ENCODE data around the gene NDUFAF5. TPM values are rescaled to one million over a fixed set of nuclear protein-coding genes. Genes with fewer than 3 reads are reported as not detected.

NDUFAF5 gene
- total RNA-seq, 1 experiment from 2014 or later: 31.8 TPM

DNA sequence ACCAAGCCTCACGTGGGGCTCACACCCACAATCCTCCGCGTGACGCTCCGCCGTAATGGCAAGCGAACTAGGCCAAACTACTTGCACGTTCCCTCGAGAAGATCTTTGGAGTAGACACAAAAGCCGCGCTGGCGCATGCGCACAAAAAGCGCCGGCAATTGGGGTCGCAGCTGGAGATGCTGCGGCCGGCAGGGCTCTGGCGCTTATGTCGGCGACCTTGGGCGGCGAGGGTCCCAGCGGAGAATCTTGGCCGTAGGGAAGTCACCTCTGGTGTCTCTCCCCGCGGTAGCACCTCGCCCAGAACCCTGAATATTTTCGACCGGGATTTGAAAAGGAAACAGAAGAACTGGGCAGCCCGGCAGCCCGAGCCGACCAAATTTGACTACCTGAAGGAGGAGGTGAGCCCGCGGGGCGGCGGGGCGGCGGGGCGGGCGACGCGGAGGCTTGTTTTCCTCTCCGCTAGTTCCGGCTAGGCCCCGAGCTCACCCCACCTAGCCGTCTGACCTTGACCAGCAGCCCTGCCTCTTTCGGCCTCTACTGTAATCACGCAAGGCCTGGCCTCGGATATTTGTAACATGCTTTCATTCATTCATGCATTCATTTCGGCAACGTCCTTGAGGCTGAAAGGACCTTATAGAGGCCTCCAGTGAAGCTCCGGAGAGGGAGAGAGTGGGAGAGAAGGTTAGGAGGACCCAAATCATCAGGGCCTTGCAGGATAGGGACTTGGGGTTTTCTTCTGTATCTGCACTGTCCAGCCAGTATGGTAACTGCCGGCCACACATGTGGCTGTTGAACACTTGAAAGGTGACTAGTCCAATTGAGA lies at the start of gene NDUFAF5, which contains the start of gene ESF1 (continued):
- no peak for TF ChIP-seq ZNF263 (CRISPR knock-in tag; IDR thresholded peaks at IDR 0.05; ENCODE audit: low read depth)
- TF ChIP-seq, protein P1, sequence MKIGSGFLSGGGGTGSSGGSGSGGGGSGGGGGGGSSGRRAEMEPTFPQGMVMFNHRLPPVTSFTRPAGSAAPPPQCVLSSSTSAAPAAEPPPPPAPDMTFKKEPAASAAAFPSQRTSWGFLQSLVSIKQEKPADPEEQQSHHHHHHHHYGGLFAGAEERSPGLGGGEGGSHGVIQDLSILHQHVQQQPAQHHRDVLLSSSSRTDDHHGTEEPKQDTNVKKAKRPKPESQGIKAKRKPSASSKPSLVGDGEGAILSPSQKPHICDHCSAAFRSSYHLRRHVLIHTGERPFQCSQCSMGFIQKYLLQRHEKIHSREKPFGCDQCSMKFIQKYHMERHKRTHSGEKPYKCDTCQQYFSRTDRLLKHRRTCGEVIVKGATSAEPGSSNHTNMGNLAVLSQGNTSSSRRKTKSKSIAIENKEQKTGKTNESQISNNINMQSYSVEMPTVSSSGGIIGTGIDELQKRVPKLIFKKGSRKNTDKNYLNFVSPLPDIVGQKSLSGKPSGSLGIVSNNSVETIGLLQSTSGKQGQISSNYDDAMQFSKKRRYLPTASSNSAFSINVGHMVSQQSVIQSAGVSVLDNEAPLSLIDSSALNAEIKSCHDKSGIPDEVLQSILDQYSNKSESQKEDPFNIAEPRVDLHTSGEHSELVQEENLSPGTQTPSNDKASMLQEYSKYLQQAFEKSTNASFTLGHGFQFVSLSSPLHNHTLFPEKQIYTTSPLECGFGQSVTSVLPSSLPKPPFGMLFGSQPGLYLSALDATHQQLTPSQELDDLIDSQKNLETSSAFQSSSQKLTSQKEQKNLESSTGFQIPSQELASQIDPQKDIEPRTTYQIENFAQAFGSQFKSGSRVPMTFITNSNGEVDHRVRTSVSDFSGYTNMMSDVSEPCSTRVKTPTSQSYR (CRISPR knock-in tag; IDR thresholded peaks at IDR 0.05): no peak
- TF ChIP-seq ZNF219 (CRISPR knock-in tag; IDR thresholded peaks at IDR 0.05; ENCODE audit: borderline replicate concordance): no peak
- peak; percentile 71; the same call in 1 of the 2 replicates for TF ChIP-seq SMAD3 (CRISPR knock-in tag; IDR thresholded peaks at IDR 0.05; ENCODE audit: borderline replicate concordance)
- TF ChIP-seq, protein P2, sequence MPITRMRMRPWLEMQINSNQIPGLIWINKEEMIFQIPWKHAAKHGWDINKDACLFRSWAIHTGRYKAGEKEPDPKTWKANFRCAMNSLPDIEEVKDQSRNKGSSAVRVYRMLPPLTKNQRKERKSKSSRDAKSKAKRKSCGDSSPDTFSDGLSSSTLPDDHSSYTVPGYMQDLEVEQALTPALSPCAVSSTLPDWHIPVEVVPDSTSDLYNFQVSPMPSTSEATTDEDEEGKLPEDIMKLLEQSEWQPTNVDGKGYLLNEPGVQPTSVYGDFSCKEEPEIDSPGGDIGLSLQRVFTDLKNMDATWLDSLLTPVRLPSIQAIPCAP (CRISPR knock-in tag; IDR thresholded peaks at IDR 0.05): no peak
- TF ChIP-seq, protein P3, sequence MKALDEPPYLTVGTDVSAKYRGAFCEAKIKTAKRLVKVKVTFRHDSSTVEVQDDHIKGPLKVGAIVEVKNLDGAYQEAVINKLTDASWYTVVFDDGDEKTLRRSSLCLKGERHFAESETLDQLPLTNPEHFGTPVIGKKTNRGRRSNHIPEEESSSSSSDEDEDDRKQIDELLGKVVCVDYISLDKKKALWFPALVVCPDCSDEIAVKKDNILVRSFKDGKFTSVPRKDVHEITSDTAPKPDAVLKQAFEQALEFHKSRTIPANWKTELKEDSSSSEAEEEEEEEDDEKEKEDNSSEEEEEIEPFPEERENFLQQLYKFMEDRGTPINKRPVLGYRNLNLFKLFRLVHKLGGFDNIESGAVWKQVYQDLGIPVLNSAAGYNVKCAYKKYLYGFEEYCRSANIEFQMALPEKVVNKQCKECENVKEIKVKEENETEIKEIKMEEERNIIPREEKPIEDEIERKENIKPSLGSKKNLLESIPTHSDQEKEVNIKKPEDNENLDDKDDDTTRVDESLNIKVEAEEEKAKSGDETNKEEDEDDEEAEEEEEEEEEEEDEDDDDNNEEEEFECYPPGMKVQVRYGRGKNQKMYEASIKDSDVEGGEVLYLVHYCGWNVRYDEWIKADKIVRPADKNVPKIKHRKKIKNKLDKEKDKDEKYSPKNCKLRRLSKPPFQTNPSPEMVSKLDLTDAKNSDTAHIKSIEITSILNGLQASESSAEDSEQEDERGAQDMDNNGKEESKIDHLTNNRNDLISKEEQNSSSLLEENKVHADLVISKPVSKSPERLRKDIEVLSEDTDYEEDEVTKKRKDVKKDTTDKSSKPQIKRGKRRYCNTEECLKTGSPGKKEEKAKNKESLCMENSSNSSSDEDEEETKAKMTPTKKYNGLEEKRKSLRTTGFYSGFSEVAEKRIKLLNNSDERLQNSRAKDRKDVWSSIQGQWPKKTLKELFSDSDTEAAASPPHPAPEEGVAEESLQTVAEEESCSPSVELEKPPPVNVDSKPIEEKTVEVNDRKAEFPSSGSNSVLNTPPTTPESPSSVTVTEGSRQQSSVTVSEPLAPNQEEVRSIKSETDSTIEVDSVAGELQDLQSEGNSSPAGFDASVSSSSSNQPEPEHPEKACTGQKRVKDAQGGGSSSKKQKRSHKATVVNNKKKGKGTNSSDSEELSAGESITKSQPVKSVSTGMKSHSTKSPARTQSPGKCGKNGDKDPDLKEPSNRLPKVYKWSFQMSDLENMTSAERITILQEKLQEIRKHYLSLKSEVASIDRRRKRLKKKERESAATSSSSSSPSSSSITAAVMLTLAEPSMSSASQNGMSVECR (CRISPR knock-in tag; IDR thresholded peaks at IDR 0.05; ENCODE audit: borderline replicate concordance): no peak; the same call in 1 of the 2 replicates
- no peak for TF ChIP-seq MXD4 (CRISPR knock-in tag; IDR thresholded peaks at IDR 0.05; ENCODE audit: borderline replicate concordance)
- TF ChIP-seq, protein P4, sequence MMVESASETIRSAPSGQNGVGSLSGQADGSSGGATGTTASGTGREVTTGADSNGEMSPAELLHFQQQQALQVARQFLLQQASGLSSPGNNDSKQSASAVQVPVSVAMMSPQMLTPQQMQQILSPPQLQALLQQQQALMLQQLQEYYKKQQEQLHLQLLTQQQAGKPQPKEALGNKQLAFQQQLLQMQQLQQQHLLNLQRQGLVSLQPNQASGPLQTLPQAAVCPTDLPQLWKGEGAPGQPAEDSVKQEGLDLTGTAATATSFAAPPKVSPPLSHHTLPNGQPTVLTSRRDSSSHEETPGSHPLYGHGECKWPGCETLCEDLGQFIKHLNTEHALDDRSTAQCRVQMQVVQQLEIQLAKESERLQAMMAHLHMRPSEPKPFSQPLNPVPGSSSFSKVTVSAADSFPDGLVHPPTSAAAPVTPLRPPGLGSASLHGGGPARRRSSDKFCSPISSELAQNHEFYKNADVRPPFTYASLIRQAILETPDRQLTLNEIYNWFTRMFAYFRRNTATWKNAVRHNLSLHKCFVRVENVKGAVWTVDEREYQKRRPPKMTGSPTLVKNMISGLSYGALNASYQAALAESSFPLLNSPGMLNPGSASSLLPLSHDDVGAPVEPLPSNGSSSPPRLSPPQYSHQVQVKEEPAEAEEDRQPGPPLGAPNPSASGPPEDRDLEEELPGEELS (CRISPR knock-in tag; IDR thresholded peaks at IDR 0.05): peak; percentile 92
- TF ChIP-seq, protein P5, sequence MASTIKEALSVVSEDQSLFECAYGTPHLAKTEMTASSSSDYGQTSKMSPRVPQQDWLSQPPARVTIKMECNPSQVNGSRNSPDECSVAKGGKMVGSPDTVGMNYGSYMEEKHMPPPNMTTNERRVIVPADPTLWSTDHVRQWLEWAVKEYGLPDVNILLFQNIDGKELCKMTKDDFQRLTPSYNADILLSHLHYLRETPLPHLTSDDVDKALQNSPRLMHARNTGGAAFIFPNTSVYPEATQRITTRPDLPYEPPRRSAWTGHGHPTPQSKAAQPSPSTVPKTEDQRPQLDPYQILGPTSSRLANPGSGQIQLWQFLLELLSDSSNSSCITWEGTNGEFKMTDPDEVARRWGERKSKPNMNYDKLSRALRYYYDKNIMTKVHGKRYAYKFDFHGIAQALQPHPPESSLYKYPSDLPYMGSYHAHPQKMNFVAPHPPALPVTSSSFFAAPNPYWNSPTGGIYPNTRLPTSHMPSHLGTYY (CRISPR knock-in tag; IDR thresholded peaks at IDR 0.05): no peak

DNA sequence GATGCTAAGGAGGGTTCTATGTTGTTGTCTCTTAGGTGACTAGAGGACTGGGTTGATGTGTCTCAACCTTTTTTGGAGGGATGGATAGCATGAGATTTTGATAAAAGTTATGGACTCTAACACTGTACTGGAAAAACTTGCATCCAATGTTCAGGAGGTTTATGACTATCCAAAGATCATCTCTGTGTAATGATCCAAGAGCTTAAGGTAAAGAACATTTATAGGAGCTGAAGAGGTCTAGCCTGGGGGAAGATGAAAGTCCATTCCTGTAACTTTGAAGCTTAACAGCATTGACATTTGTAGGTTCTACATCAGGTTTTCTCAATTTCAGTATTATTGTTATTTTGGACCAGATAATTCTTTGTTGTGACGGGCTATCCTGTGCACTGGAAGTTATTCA lies 49.0 kb upstream of the NDUFAF5 start:
- CTCF ChIA-PET: interaction anchor here (0.5 kb wide), 1 partner anchor 36 kb away, joined by 4 read pairs; no protein-coding TSS in a partner anchor
- H3K4me1 Mint-ChIP-seq: no peaks in the 10 kb centered on the region
- no peak overlapping the region for H3K27ac Mint-ChIP-seq
- H3K27me3 Mint-ChIP-seq (ENCODE audit: low read depth): no peaks in the 10 kb centered on the region
- POLR2A ChIA-PET: no interaction called here
- ATAC-seq (no peak), DNase-seq (ENCODE audit: low spot score) (no peak)
- H3K4me3 Mint-ChIP-seq: no peak overlapping the region
- peaks cover 24% of the 10 kb centered on the region for H3K9me3 Mint-ChIP-seq
- peaks cover 66% of the 10 kb centered on the region for H3K36me3 Mint-ChIP-seq
- TF ChIP-seq SP1 (CRISPR knock-in tag; conservative IDR thresholded peaks at IDR 0.05) (no peak), TEAD1 (CRISPR knock-in tag; IDR thresholded peaks at IDR 0.05) (no peak), GRHL2 (CRISPR knock-in tag; IDR thresholded peaks at IDR 0.05; ENCODE audit: insufficient replicate concordance, severe bottlenecking) (no peak), NFYB (CRISPR knock-in tag; conservative IDR thresholded peaks at IDR 0.05; ENCODE audit: low read depth) (no peak), ATF1 (CRISPR knock-in tag; IDR thresholded peaks at IDR 0.05) (no peak), PRRX2 (CRISPR knock-in tag; IDR thresholded peaks at IDR 0.05) (no peak)
- TF ChIP-seq, protein P6, sequence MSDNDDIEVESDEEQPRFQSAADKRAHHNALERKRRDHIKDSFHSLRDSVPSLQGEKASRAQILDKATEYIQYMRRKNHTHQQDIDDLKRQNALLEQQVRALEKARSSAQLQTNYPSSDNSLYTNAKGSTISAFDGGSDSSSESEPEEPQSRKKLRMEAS (CRISPR knock-in tag; IDR thresholded peaks at IDR 0.05): no peak
- TF ChIP-seq, protein P7, sequence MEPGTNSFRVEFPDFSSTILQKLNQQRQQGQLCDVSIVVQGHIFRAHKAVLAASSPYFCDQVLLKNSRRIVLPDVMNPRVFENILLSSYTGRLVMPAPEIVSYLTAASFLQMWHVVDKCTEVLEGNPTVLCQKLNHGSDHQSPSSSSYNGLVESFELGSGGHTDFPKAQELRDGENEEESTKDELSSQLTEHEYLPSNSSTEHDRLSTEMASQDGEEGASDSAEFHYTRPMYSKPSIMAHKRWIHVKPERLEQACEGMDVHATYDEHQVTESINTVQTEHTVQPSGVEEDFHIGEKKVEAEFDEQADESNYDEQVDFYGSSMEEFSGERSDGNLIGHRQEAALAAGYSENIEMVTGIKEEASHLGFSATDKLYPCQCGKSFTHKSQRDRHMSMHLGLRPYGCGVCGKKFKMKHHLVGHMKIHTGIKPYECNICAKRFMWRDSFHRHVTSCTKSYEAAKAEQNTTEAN (CRISPR knock-in tag; IDR thresholded peaks at IDR 0.05): no peak
- TF ChIP-seq, protein P8, sequence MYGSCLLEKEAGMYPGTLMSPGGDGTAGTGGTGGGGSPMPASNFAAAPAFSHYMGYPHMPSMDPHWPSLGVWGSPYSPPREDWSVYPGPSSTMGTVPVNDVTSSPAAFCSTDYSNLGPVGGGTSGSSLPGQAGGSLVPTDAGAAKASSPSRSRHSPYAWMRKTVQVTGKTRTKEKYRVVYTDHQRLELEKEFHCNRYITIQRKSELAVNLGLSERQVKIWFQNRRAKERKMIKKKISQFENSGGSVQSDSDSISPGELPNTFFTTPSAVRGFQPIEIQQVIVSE (CRISPR knock-in tag; IDR thresholded peaks at IDR 0.05; ENCODE audit: borderline replicate concordance): no peak
